H1 (cell line): ENCODE measurements around the gene SEMA3B. TPM values are rescaled to one million over a fixed set of nuclear protein-coding genes. Genes with fewer than 3 reads are reported as not detected.
A peak's percentile ranks its signal among the peaks of the same experiment; 100 is the strongest.

Experiments
- PHF8 ChIP-seq: fragments of 200-600 bp; sonication (generic); conservative IDR thresholded peaks from 2 replicates; pipeline ENCODE4 v1.7.1; 2012; ENCODE audit warnings: low read depth, mild to moderate bottlenecking, inconsistent platforms, low read length, moderate library complexity
- polyA plus RNA-seq, 7 experiments: library from polyadenylated mRNA; depleted of rRNA in 3 of 7; stranded (reverse) in 5 of 7; unstranded in 2 of 7; fragments of >200 nt in 5 of 7; fragments of 200-250 nt in 2 of 7; gene quantifications; 1 replicate in 5 of 7; 2 replicates in 1 of 7; 4 replicates in 1 of 7; pipeline versions ENCODE4 v1.2.1 to v1.2.3, GENCODE V29; 2011 to 2013; ENCODE audit warnings: missing spikeins in 2 of 7, mixed read lengths in 2 of 7
- total RNA-seq: library from RNA; stranded (reverse); fragmentation: NEBNext Ultra II Directional; extraction: Animal tissue kit (Norgen Biotek cat#: 25700); gene quantifications from 2 replicates; pipeline ENCODE4 v1.2.1, GENCODE V29; 2021
- TF ChIP-seq, protein P1 (sequence below): IDR thresholded peaks from 2 replicates; pipeline ENCODE4 v1.6.1; 2011; ENCODE audit warnings: low read length, improper control_type of control experiment
- TF ChIP-seq, protein P2 (sequence below): IDR thresholded peaks from 2 replicates; pipeline ENCODE4 v1.6.1; 2012; ENCODE audit warnings: inconsistent platforms

SEMA3B gene
- total and polyA plus RNA-seq, 2 of the 8 experiments (the other 6 are each of a cell fraction or from before 2014, with no cell fraction given), result 3.0 to 4.7 TPM

DNA sequence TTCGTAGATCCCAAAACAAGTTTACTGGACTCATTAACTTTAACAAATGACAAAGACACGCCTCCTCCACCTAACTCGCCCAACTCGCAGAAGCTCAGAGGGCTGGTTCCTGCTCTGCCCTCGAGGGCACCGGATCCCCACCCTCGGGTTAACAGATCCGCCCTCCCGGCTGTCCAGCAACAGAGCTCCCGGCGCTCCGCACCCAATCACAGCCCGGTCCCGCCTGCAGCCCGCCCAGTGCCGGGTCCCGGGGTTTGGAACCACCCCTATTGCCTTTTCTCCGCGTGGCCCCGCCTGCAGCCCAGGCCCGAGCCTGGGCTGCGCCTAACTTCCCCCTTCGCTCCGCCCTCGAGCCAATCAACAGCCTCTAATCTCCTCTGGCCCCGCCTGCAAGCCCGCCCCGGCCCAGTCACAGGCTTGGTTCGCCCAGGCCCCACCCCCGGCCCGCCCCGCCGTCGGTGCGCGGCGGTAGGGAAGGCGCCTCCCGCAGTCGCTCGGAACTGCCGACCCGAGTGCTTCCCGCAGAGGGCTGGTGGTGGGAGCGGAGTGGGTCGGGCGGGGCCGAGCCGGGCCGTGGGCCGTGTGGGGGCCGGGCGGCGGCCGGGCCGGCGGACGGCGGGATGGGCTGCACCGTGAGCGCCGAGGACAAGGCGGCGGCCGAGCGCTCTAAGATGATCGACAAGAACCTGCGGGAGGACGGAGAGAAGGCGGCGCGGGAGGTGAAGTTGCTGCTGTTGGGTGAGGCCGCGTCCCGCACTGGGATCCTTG lies 33.0 kb upstream of the SEMA3B start, which contains the start of gene GNAI2 (continued):
- TF ChIP-seq, protein P1, sequence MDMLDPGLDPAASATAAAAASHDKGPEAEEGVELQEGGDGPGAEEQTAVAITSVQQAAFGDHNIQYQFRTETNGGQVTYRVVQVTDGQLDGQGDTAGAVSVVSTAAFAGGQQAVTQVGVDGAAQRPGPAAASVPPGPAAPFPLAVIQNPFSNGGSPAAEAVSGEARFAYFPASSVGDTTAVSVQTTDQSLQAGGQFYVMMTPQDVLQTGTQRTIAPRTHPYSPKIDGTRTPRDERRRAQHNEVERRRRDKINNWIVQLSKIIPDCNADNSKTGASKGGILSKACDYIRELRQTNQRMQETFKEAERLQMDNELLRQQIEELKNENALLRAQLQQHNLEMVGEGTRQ, result 0 out of 2 replicates have a peak, but pooled peaks have one; percentile 4
- peak; percentile 80 for TF ChIP-seq PHF8
- TF ChIP-seq, protein P2, sequence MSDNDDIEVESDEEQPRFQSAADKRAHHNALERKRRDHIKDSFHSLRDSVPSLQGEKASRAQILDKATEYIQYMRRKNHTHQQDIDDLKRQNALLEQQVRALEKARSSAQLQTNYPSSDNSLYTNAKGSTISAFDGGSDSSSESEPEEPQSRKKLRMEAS, result peak; percentile 45; the same call in 1 of the 2 replicates
